ENCODE measurements around the gene LCE1B. TPM values are rescaled to one million over a fixed set of nuclear protein-coding genes. Genes with fewer than 3 reads are reported as not detected.

The LCE1B gene
- total and polyA plus RNA-seq, 10 of the 15 experiments (the other 5 are each of a cell fraction or from before 2014, with no cell fraction given): 0.13 to 3.3 (median 0.60) TPM; not detected in 2

DNA sequence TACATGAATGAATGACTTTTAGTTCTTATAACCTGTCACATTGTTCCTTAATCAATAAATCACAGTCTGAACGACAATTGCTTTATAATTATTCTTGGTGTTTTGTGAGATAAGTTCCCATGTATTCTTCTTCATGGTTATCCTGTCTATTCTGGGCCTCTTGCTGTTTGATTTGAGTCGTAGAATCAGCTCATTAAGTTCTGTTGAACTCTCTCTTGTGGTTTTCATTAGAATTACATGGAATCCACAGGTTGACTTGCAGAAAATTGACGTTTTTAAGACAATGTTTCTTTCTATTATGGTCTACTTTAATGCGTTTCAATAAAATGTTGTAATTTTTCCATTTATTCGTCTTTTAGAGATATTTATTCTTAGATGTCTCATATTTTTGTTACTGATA lies 11.5 kb downstream of the LCE1B start:
- no peaks in the 10 kb centered on the region for H3K9me3 ChIP-seq (replicated peaks; ENCODE audit: control insufficient read depth, insufficient read depth, low read length)
- intact Hi-C loops (cut with micrococcal nuclease; ENCODE audit: unreplicated experiment) (no loop called here), in situ Hi-C loops (cut with MboI) (no loop called here)
- no peak overlapping the region for H3K27ac ChIP-seq (ENCODE audit: control insufficient read depth, insufficient read depth)
- no peak for DNase-seq (ENCODE audit: low read depth, low spot score)
- H3K4me2 ChIP-seq (ENCODE audit: control insufficient read depth, insufficient read depth): no peak overlapping the region
- TF ChIP-seq, protein P1, sequence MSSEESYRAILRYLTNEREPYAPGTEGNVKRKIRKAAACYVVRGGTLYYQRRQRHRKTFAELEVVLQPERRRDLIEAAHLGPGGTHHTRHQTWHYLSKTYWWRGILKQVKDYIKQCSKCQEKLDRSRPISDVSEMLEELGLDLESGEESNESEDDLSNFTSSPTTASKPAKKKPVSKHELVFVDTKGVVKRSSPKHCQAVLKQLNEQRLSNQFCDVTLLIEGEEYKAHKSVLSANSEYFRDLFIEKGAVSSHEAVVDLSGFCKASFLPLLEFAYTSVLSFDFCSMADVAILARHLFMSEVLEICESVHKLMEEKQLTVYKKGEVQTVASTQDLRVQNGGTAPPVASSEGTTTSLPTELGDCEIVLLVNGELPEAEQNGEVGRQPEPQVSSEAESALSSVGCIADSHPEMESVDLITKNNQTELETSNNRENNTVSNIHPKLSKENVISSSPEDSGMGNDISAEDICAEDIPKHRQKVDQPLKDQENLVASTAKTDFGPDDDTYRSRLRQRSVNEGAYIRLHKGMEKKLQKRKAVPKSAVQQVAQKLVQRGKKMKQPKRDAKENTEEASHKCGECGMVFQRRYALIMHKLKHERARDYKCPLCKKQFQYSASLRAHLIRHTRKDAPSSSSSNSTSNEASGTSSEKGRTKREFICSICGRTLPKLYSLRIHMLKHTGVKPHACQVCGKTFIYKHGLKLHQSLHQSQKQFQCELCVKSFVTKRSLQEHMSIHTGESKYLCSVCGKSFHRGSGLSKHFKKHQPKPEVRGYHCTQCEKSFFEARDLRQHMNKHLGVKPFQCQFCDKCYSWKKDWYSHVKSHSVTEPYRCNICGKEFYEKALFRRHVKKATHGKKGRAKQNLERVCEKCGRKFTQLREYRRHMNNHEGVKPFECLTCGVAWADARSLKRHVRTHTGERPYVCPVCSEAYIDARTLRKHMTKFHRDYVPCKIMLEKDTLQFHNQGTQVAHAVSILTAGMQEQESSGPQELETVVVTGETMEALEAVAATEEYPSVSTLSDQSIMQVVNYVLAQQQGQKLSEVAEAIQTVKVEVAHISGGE (CRISPR knock-in tag; IDR thresholded peaks at IDR 0.05): no peak
- TF ChIP-seq, protein P2, sequence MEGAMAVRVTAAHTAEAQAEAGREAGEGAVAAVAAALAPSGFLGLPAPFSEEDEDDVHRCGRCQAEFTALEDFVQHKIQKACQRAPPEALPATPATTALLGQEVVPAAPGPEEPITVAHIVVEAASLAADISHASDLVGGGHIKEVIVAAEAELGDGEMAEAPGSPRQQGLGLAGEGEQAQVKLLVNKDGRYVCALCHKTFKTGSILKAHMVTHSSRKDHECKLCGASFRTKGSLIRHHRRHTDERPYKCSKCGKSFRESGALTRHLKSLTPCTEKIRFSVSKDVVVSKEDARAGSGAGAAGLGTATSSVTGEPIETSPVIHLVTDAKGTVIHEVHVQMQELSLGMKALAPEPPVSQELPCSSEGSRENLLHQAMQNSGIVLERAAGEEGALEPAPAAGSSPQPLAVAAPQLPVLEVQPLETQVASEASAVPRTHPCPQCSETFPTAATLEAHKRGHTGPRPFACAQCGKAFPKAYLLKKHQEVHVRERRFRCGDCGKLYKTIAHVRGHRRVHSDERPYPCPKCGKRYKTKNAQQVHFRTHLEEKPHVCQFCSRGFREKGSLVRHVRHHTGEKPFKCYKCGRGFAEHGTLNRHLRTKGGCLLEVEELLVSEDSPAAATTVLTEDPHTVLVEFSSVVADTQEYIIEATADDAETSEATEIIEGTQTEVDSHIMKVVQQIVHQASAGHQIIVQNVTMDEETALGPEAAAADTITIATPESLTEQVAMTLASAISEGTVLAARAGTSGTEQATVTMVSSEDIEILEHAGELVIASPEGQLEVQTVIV (IDR thresholded peaks at IDR 0.05; ENCODE audit: borderline replicate concordance, partially characterized antibody): no peak
- TF ChIP-seq MEF2A (IDR thresholded peaks at IDR 0.05; ENCODE audit: insufficient read depth, low read depth, low read length) (no peak), ZNF274 (IDR thresholded peaks at IDR 0.05; ENCODE audit: insufficient read depth, insufficient read length) (no peak), YBX1 (IDR thresholded peaks at IDR 0.05) (no peak), CBFB (IDR thresholded peaks at IDR 0.05; ENCODE audit: low read depth) (no peak), SMARCA5 (IDR thresholded peaks at IDR 0.05) (no peak), EGR1 (IDR thresholded peaks at IDR 0.05; ENCODE audit: borderline replicate concordance in 1 of 2, low read depth in 2 of 2, low read length in 2 of 2) (no peak)
- no peaks in the 10 kb centered on the region for H4K20me1 ChIP-seq (ENCODE audit: control insufficient read depth, insufficient read depth)
- SMC1A ChIA-PET (ENCODE audit: uncharacterized antibody, unreplicated experiment): no interaction called here
- no peak for FAIRE-seq
- no peak overlapping the region for H2AFZ ChIP-seq (ENCODE audit: control insufficient read depth, low read depth, low read length)
- WGBS (ENCODE audit: insufficient coverage, insufficient replicate concordance, low lambda C conversion rate, missing lambda C conversion rate): 23% methylated on average over 5 of the region's 5 CpGs
- no peak overlapping the region for H3K9ac ChIP-seq (ENCODE audit: control insufficient read depth, insufficient read depth, low read length)
- RAD21 ChIA-PET (ENCODE audit: unreplicated experiment): no interaction called here
- POLR2A ChIA-PET: no interaction called here
- no peak for ATAC-seq
- H3K79me2 ChIP-seq (ENCODE audit: control insufficient read depth, insufficient read depth, low read length): no peaks in the 10 kb centered on the region
- H3K27me3 ChIP-seq (replicated peaks in 1 of 2; ENCODE audit: control insufficient read depth in 2 of 2, insufficient read depth in 2 of 2, low read length in 1 of 2): no peaks in the 10 kb centered on the region
- CTCF ChIA-PET: no interaction called here
- H3K4me3 ChIP-seq: no peak overlapping the region
- H3K4me1 ChIP-seq (ENCODE audit: control insufficient read depth, insufficient read depth, low read length): no peaks in the 10 kb centered on the region; the same call in 1 of the 2 replicates
- no TSS peak for BruUV-seq (replicated peaks)
- H3K36me3 ChIP-seq (ENCODE audit: control insufficient read depth in 2 of 2, insufficient read depth in 2 of 2, low read length in 1 of 2): no peaks in the 10 kb centered on the region

Data from GM12878 (cell line).